HCT116 (cell line): ENCODE measurements around the gene HLA-DOA.

Source experiments
- CTCF ChIP-seq, 3 experiments: fragments of 200-600 bp in 1 of 3; sonication (generic) in 1 of 3; IDR thresholded peaks in 2 of 3; conservative IDR thresholded peaks in 1 of 3; 2 replicates each; pipeline ENCODE4 v1.5.1; 2012 to 2017; ENCODE audit warnings: low read depth in 2 of 3, low read length in 2 of 3, antibody characterized with exemption in 1 of 3, borderline replicate concordance in 1 of 3, control low read depth in 1 of 3, mild to moderate bottlenecking in 1 of 3, mixed read lengths in 1 of 3, mixed run types in 1 of 3, moderate library complexity in 1 of 3; ENCODE audit not compliant: insufficient read depth in 1 of 3
- EGR1 ChIP-seq: IDR thresholded peaks from 2 replicates; pipeline ENCODE4 v1.6.1; 2012; ENCODE audit warnings: low read depth
- EZH2 ChIP-seq: fragments of 200-600 bp; sonication (generic); IDR thresholded peaks from 2 replicates; pipeline ENCODE4 v1.6.1; 2017; ENCODE audit warnings: antibody characterized with exemption, mixed run types
- EZH2phosphoT487 ChIP-seq: fragments of 200-600 bp; IDR thresholded peaks from 2 replicates; pipeline ENCODE4 v1.6.1; 2018; ENCODE audit warnings: antibody characterized with exemption, borderline replicate concordance
- POLR2A ChIP-seq: IDR thresholded peaks from 2 replicates; pipeline ENCODE4 v1.7.0; 2011; ENCODE audit warnings: borderline replicate concordance; ENCODE audit not compliant: insufficient read depth, insufficient read length; ENCODE audit errors: extremely low read depth
- RAD21 ChIP-seq: IDR thresholded peaks from 2 replicates; pipeline ENCODE4 v1.6.1; 2012; ENCODE audit warnings: low read depth, mild to moderate bottlenecking
- SIN3A ChIP-seq: IDR thresholded peaks from 2 replicates; pipeline ENCODE4 v1.6.1; 2012; ENCODE audit warnings: low read depth
- SP1 ChIP-seq: IDR thresholded peaks from 2 replicates; pipeline ENCODE4 v1.6.1; 2012; ENCODE audit warnings: low read depth
- TF ChIP-seq, protein P1 (sequence below): IDR thresholded peaks from 2 replicates; pipeline ENCODE4 v1.6.1; 2011; ENCODE audit warnings: mild to moderate bottlenecking, low read length, moderate library complexity; ENCODE audit not compliant: insufficient replicate concordance; ENCODE audit errors: extremely low read depth
- TF ChIP-seq, protein P2 (sequence below): IDR thresholded peaks from 2 replicates; pipeline ENCODE4 v1.6.1; 2012

DNA sequence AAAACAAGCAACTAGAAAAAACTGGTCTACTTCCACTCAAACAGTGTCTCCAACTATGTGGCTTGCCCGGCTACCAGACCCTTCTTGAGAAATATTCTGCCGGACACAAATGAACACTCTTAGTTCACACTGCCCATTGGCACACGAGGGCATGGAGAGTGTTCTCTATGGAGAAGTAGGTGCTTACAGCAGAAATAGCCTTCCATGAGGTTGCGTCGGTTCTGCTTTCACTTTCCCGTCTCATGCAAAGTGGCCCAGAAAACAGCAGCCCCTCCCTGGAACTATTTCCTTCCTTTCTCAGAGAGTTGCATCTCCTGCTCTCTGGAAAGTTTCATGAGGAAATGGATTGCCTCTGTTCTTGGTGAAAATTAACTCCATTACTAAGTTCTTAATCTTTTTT is 9.5 kb upstream of the HLA-DOA start:
- TF ChIP-seq POLR2A, result no peak
- TF ChIP-seq SIN3A, result no peak
- no peak for TF ChIP-seq CTCF (IDR thresholded peaks at IDR 0.05 in 2 of 3, conservative IDR thresholded peaks at IDR 0.05 in 1 of 3; ENCODE audit: borderline replicate concordance in 1 of 3, insufficient read depth in 1 of 3, low read depth in 2 of 3, low read length in 2 of 3)
- TF ChIP-seq RAD21, result no peak
- TF ChIP-seq, protein P1, sequence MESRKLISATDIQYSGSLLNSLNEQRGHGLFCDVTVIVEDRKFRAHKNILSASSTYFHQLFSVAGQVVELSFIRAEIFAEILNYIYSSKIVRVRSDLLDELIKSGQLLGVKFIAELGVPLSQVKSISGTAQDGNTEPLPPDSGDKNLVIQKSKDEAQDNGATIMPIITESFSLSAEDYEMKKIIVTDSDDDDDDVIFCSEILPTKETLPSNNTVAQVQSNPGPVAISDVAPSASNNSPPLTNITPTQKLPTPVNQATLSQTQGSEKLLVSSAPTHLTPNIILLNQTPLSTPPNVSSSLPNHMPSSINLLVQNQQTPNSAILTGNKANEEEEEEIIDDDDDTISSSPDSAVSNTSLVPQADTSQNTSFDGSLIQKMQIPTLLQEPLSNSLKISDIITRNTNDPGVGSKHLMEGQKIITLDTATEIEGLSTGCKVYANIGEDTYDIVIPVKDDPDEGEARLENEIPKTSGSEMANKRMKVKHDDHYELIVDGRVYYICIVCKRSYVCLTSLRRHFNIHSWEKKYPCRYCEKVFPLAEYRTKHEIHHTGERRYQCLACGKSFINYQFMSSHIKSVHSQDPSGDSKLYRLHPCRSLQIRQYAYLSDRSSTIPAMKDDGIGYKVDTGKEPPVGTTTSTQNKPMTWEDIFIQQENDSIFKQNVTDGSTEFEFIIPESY, result no peak
- TF ChIP-seq EZH2phosphoT487, result no peak
- no peak for TF ChIP-seq SP1
- no peak for TF ChIP-seq EGR1
- TF ChIP-seq EZH2, result no peak
- TF ChIP-seq, protein P2, sequence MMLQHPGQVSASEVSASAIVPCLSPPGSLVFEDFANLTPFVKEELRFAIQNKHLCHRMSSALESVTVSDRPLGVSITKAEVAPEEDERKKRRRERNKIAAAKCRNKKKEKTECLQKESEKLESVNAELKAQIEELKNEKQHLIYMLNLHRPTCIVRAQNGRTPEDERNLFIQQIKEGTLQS, result no peak
